ENCODE measurements around the gene EXOC8.
"Not testable (repeated sequence)": the region's sequence is repeated elsewhere in the genome, so short reads cannot be mapped to it uniquely, and the experiment has no call there.

The EXOC8 gene

GRCh38 chr1:231353086-231353485 lies 15.4 kb upstream of the EXOC8 start:
- no peak for DNase-seq (ENCODE audit: low read depth in 4 of 4, low spot score in 1 of 4)

- DNase-seq (ENCODE audit: low read depth in 4 of 4, low spot score in 1 of 4), result no peak
Measured at GRCh38 chr1:231351816-231352215, 14.2 kb upstream of the EXOC8 start.

GRCh38 chr1:231348856-231349255 lies 11.2 kb upstream of the EXOC8 start:
- not testable (repeated sequence) for DNase-seq (ENCODE audit: low read depth in 4 of 4, low spot score in 1 of 4)

GRCh38 chr1:231348442-231348841 lies 10.8 kb upstream of the EXOC8 start:
- DNase-seq (ENCODE audit: low read depth in 4 of 4, low spot score in 1 of 4), result no peak

- DNase-seq (ENCODE audit: low read depth in 4 of 4, low spot score in 1 of 4), result no peak
Measured at GRCh38 chr1:231347961-231348360, 10.3 kb upstream of the EXOC8 start.

GRCh38 chr1:231340328-231341013 lies 2.8 kb upstream of the EXOC8 start:
- DNase-seq (ENCODE audit: low read depth in 4 of 4, low spot score in 1 of 4), result no peak

GRCh38 chr1:231338270-231339128 lies 847 bp upstream of the EXOC8 start, which contains the start of gene SPRTN:
Gene SPRTN (plus strand): TSS chr1:231338293. CDS start chr1:231338384, 91 bp downstream.
- no peak for DNase-seq (ENCODE audit: low read depth in 4 of 4, low spot score in 1 of 4)

- peak in 1 of 4 experiments; percentile 21 for DNase-seq (ENCODE audit: low read depth in 4 of 4, low spot score in 1 of 4)
Measured at GRCh38 chr1:231337043-231337471, 595 bp downstream of the EXOC8 start.

GRCh38 chr1:231335663-231336602 lies 1.7 kb downstream of the EXOC8 start:
- DNase-seq (ENCODE audit: low read depth in 4 of 4, low spot score in 1 of 4), result no peak

GRCh38 chr1:231334952-231335351 lies 2.7 kb downstream of the EXOC8 start:
- no peak for DNase-seq (ENCODE audit: low read depth in 4 of 4, low spot score in 1 of 4)

GRCh38 chr1:231334079-231334666 lies 3.5 kb downstream of the EXOC8 start:
- no peak for DNase-seq (ENCODE audit: low read depth in 4 of 4, low spot score in 1 of 4)

GRCh38 chr1:231332761-231333160 lies 4.9 kb downstream of the EXOC8 start:
- DNase-seq (ENCODE audit: low read depth in 4 of 4, low spot score in 1 of 4), result no peak

- DNase-seq (ENCODE audit: low read depth in 4 of 4, low spot score in 1 of 4), result no peak
Measured at GRCh38 chr1:231329483-231329882, 8.2 kb downstream of the EXOC8 start.

- no peak for DNase-seq (ENCODE audit: low read depth in 4 of 4, low spot score in 1 of 4)
Measured at GRCh38 chr1:231327617-231328016, 10.0 kb downstream of the EXOC8 start.

- DNase-seq (ENCODE audit: low read depth in 4 of 4, low spot score in 1 of 4), result no peak
Measured at GRCh38 chr1:231326248-231326647, 11.4 kb downstream of the EXOC8 start.

- no peak for DNase-seq (ENCODE audit: low read depth in 4 of 4, low spot score in 1 of 4)
Measured at GRCh38 chr1:231324660-231325059, 13.0 kb downstream of the EXOC8 start.

- no peak for DNase-seq (ENCODE audit: low read depth in 4 of 4, low spot score in 1 of 4)
Measured at GRCh38 chr1:231322880-231323530, 14.6 kb downstream of the EXOC8 start.

GRCh38 chr1:231319080-231319479 lies 18.6 kb downstream of the EXOC8 start:
- no peak for DNase-seq (ENCODE audit: low read depth in 4 of 4, low spot score in 1 of 4)

- no peak for DNase-seq (ENCODE audit: low read depth in 4 of 4, low spot score in 1 of 4)
Measured at GRCh38 chr1:231318568-231318967, 19.1 kb downstream of the EXOC8 start.

- no peak for DNase-seq (ENCODE audit: low read depth in 4 of 4, low spot score in 1 of 4)
Measured at GRCh38 chr1:231318015-231318355, 19.7 kb downstream of the EXOC8 start.
